Upper lobe of right lung (tissue), 1 donor: ENCODE results near the gene CERS6. TPM values are rescaled to one million over a fixed set of nuclear protein-coding genes. Genes with fewer than 3 reads are reported as not detected.
"Not testable (repeated sequence)": the region's sequence is repeated elsewhere in the genome, so short reads cannot be mapped to it uniquely, and the experiment has no call there.

Experiments
- ATAC-seq: fragments of 200-7000 bp; cut with Tn5 transposase; one replicate; pipeline ENCODE4 v1.9.1; 2020; ENCODE audit warnings: mild to moderate bottlenecking, moderate library complexity
- DNase-seq: peaks from one replicate; pipeline ENCODE4 v3.0.0-alpha.2; 2020
- H3K27ac ChIP-seq: fragments of 200-600 bp; one replicate; pipeline ENCODE4 v1.8.0; 2022
- H3K27me3 ChIP-seq: fragments of 200-600 bp; one replicate; pipeline ENCODE4 v1.8.0; 2022; ENCODE audit warnings: mild to moderate bottlenecking
- H3K36me3 ChIP-seq: fragments of 200-600 bp; one replicate; pipeline ENCODE4 v1.8.0; 2022
- H3K4me1 ChIP-seq: fragments of 200-600 bp; one replicate; pipeline ENCODE4 v1.8.0; 2022
- H3K4me3 ChIP-seq: fragments of 200-600 bp; one replicate; pipeline ENCODE4 v1.8.0; 2022; ENCODE audit warnings: mild to moderate bottlenecking
- H3K9me3 ChIP-seq: fragments of 200-600 bp; one replicate; pipeline ENCODE4 v1.8.0; 2022
- intact Hi-C: fragments of 100-400 bp; cut with DNase I; formaldehyde crosslinking; loops from one replicate; pipeline ENCODE4 v1.11.0; 2022
- total RNA-seq: library from RNA; stranded (reverse); fragmentation: NEBNext Ultra II Directional; extraction: Animal tissue kit (Norgen Biotek cat#: 25700); gene quantifications from one replicate; pipeline ENCODE4 v1.2.1, GENCODE V29; 2021
- TF ChIP-seq, protein P1 (sequence below): fragments of 200-600 bp; IDR thresholded peaks from one replicate; pipeline ENCODE4 v1.8.0; 2022; ENCODE audit warnings: antibody characterized with exemption
- donor health status: DM: no; HTN: yes; CAD: no; lungs with severe emphysema.

CERS6 gene
- total RNA-seq, 1 donor from 2014 or later = 17.8 TPM

DNA sequence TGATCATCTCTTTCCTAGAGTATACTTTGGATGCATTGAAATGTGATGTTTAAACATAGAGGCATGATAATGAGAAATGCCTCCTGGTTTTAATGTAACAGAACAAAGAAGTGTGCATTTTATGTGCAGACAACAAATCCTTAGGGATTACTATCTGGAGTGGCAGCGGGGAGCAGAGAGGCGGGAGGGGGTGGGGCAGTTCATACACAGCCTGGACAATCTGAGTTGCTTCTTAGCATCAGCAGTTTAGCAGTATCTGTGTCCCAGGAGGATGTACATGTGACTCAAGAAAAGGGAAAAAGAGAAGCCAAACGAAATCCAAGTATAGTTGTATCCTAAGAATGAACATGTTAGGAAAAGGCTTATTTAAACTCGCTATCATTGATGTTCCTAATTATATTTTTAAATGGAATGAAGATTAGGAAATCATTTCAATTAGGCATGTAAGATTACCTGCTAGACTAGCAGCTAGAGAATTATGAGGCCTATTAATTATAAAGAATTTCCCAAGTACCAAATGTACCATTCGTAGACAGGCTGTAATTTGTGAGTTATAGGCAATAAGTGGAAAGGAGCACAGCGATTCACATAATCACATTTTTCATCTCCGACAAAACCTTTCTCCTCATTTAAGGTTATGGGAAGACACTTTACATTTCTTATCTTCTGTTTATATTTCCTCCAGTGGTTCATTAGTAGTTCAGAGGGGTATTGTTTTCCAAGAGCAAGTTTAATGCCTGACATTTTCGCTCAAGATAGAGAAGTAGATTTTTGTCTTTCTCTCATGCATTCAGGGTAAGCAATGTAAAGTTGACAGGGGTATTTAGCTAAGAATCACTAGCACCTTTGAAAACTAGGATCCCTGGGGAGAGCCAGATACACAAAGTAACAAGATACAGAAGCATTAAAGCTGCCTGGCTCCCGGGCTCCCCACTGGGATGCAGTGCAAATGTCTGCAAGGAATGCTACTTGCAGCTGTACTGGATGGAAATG lies 205.1 kb downstream of the CERS6 start:
- intact Hi-C loops = no loop called here
- Histone ChIP-seq H3K4me1 (no peaks in the 10 kb centered on the region), H3K27me3 (no peaks in the 10 kb centered on the region), H3K4me3 (no peak overlapping the region), H3K27ac (no peak overlapping the region), H3K9me3 (no peaks in the 10 kb centered on the region), H3K36me3 (no peaks in the 10 kb centered on the region)
- TF ChIP-seq, protein P1, sequence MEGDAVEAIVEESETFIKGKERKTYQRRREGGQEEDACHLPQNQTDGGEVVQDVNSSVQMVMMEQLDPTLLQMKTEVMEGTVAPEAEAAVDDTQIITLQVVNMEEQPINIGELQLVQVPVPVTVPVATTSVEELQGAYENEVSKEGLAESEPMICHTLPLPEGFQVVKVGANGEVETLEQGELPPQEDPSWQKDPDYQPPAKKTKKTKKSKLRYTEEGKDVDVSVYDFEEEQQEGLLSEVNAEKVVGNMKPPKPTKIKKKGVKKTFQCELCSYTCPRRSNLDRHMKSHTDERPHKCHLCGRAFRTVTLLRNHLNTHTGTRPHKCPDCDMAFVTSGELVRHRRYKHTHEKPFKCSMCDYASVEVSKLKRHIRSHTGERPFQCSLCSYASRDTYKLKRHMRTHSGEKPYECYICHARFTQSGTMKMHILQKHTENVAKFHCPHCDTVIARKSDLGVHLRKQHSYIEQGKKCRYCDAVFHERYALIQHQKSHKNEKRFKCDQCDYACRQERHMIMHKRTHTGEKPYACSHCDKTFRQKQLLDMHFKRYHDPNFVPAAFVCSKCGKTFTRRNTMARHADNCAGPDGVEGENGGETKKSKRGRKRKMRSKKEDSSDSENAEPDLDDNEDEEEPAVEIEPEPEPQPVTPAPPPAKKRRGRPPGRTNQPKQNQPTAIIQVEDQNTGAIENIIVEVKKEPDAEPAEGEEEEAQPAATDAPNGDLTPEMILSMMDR = no peak
- ATAC-seq (no peak), DNase-seq (no peak)

DNA sequence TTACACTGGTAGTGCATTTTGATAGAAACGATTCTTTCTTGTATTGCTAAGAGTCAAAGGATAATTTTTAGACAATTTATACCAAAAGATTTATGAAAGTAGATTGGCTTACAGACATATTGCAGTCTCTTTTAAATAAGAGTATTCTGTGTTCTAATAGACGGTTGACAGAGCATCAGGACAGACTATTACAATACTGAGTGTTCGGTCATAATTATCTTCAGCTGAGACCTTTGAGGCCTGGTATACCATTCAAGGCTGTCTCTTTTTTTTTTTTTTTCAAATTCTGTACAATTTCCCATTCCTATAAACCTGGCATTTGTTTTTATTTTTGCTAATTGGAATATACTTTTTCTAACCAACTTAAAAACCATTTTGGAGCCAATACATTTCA lies 205.8 kb downstream of the CERS6 start:
- Histone ChIP-seq H3K36me3 (no peaks in the 10 kb centered on the region), H3K27me3 (no peaks in the 10 kb centered on the region), H3K4me3 (no peak overlapping the region), H3K27ac (no peak overlapping the region), H3K4me1 (no peaks in the 10 kb centered on the region), H3K9me3 (no peaks in the 10 kb centered on the region)
- ATAC-seq = no peak
- DNase-seq = no peak
- intact Hi-C loops = no loop called here
- TF ChIP-seq, protein P1 = no peak

DNA sequence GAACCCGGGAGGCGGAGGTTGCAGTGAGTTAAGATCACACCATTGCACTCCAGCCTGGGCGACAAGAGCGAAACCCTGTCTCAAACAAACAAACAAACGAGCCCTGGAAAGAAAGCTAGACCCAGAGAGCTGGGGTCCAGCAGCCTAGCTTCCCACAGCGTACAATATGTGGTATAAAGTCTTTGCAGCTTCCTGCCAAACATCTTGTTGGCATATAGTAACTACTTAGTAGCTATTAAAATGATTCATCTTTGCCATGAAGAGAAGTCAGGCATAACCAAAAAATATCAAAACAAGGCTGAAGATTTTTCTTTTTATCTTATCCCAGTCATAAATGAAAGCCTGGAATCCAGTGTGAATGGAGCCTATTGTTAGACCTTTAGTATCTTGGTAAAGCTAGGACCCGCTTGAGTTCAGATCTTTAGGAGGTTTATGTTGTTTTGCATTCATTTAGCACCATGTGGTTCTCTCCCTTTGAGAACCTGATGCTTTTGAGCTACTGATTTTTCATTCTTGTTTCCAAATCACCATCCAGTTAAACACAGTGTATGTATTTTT lies 206.7 kb downstream of the CERS6 start:
- no peak overlapping the region for H3K27ac ChIP-seq
- H3K27me3 ChIP-seq = no peaks in the 10 kb centered on the region
- no peaks in the 10 kb centered on the region for H3K36me3 ChIP-seq
- intact Hi-C loops = no loop called here
- H3K4me3 ChIP-seq = no peak overlapping the region
- DNase-seq (no peak), ATAC-seq (no peak)
- no peaks in the 10 kb centered on the region for H3K4me1 ChIP-seq
- no peaks in the 10 kb centered on the region for H3K9me3 ChIP-seq
- TF ChIP-seq, protein P1 = no peak

DNA sequence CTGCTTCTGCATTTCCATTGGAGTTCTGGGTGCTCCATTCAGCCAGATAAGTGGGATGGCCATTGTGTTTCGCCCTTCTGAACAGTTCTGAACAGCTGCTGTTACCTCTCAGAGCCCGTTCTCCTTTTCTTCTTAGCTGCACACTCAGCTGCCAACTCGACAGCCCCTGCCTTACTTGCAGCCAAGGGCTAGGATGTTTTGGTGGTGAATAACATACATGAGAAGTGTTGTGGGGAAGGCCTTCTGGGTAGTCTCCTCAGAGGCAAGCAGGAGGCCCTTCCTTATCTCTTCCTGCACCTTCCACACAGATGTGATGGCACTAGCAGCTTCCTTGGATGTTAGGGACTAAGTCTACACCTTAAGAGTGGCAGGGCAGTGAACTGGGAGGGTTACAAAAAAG lies 207.9 kb downstream of the CERS6 start:
- ATAC-seq = no peak
- Histone ChIP-seq H3K27ac (no peak overlapping the region), H3K27me3 (no peaks in the 10 kb centered on the region), H3K36me3 (no peaks in the 10 kb centered on the region), H3K4me1 (no peaks in the 10 kb centered on the region), H3K4me3 (no peak overlapping the region), H3K9me3 (no peaks in the 10 kb centered on the region)
- DNase-seq = no peak
- intact Hi-C loops = no loop called here
- TF ChIP-seq, protein P1 = no peak

DNA sequence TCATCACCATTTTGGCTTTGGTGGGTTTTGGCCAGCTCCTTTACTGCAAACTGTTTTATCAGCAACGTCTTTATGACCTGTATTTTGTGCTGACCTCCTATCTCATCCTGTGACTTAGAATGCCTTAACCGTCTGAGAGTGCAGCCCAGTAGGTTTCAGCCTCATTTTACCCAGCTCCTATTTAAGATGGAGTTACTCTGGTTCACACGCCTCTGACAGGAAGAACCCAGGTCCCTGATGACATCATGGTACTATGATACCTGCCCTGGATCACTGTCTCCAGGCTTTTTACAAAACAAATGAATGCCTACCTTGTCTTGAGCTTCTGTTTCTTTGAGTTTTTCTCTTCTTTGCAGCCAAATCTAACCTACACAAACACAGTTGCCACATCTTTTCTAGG lies 208.6 kb downstream of the CERS6 start:
- H3K27ac ChIP-seq, H3K27me3 ChIP-seq, H3K4me1 ChIP-seq, H3K4me3 ChIP-seq, intact Hi-C loops, H3K9me3 ChIP-seq, H3K36me3 ChIP-seq, DNase-seq, ATAC-seq: not testable (repeated sequence)

DNA sequence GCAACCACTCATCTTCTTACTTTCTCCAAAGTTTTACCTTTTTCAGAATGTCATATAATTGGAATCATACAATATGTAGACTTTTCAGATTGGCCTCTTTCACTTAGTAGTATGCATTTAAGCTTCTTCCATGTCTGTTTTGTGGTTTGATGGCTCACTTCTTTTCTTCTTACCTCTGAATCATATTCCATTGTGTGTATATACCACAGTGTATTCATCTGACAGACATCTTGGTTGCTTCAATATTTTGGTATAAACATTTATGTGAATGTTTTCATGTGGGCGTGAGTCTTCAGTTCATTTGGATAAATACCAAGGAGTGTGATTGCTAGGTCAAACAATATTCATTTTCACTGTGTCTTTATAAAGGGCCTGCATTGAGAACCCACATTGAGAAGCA lies 210.3 kb downstream of the CERS6 start:
- ATAC-seq (no peak), DNase-seq (no peak)
- TF ChIP-seq, protein P1 = no peak
- Histone ChIP-seq H3K4me1 (no peaks in the 10 kb centered on the region), H3K27me3 (no peaks in the 10 kb centered on the region), H3K9me3 (no peaks in the 10 kb centered on the region), H3K27ac (no peak overlapping the region), H3K36me3 (no peaks in the 10 kb centered on the region), H3K4me3 (no peak overlapping the region)
- intact Hi-C loops = no loop called here
